K562 (cell line): ENCODE data around the gene FAM107B. TPM values are rescaled to one million over a fixed set of nuclear protein-coding genes. Genes with fewer than 3 reads are reported as not detected.

Experiments used
- ATAC-seq: fragments of 200-7000 bp; cut with Tn5 transposase; 3 replicates; pipeline ENCODE4 v1.9.1; 2020; ENCODE audit warnings: moderate library complexity
- BruUV-seq: library from RNA; stranded (reverse); fragments of 400-500 nt; replicated peaks from 2 replicates; lab custom pipeline; 2021; lab: Mats Ljungman, UMichigan
- CTCF ChIA-PET: fragments of 300-600 bp; formaldehyde crosslinking; extraction: SDS; loops from one replicate; lab custom pipeline; 2021; ENCODE audit warnings: low intra/inter-chr PET ratio; lab: Yijun Ruan, JAX
- POLR2A ChIA-PET: fragments of 300-600, 350-650 bp; sonication (Branson Sonifier 250); formaldehyde crosslinking; extraction: SDS; loops from one replicate; lab custom pipeline; 2021; ENCODE audit warnings: antibody characterized with exemption, inconsistent platforms; lab: Yijun Ruan, JAX
- DNase-seq, 4 experiments: peaks; one replicate each; pipeline versions ENCODE4 v3.0.0 to v3.0.0-alpha.2; 2011 to 2018; ENCODE audit warnings: low spot score in 3 of 4, mixed read lengths in 3 of 4; ENCODE audit errors: extremely low read depth in 1 of 4
- FAIRE-seq: peaks from 2 replicates; lab custom pipeline; 2011; peaks lifted over from hg19 to GRCh38; lab: Jason Lieb, UNC
- H2AFZ ChIP-seq: 2 replicates; pipeline ENCODE4 v1.6.0; 2011; ENCODE audit warnings: low read depth, low read length, control low read depth, inconsistent platforms
- H3K27ac ChIP-seq: fragments of 200-600 bp; 3 replicates; pipeline ENCODE4 v1.8.0; 2011; ENCODE audit warnings: low read depth, mild to moderate bottlenecking, control low read depth, inconsistent platforms, low read length, moderate library complexity, mixed read lengths; ENCODE audit errors: extremely low read depth
- H3K27me3 ChIP-seq, 2 experiments: fragments of 300-600 bp in 1 of 2; 2 replicates in 1 of 2; 3 replicates in 1 of 2; pipeline versions ENCODE4 v1.6.0 to v1.8.0; 2011; ENCODE audit warnings: inconsistent platforms in 2 of 2, low read length in 2 of 2, mild to moderate bottlenecking in 1 of 2, mixed read lengths in 1 of 2, moderate library complexity in 1 of 2; ENCODE audit not compliant: control insufficient read depth in 2 of 2, insufficient read depth in 2 of 2
- H3K36me3 ChIP-seq: fragments of 300-600 bp; 3 replicates; pipeline ENCODE4 v1.8.0; 2011; ENCODE audit warnings: mild to moderate bottlenecking, low read length, inconsistent platforms; ENCODE audit not compliant: control insufficient read depth, insufficient read depth
- H3K4me1 ChIP-seq, 2 experiments: fragments of 200-600 bp in 1 of 2; replicated peaks in 1 of 2; 2 replicates in 1 of 2; 3 replicates in 1 of 2; pipeline versions ENCODE4 v1.5.1 to v1.8.0; 2011; ENCODE audit warnings: inconsistent platforms in 2 of 2, low read length in 2 of 2, mild to moderate bottlenecking in 1 of 2, mixed read lengths in 1 of 2, moderate library complexity in 1 of 2; ENCODE audit not compliant: control insufficient read depth in 2 of 2, insufficient read depth in 2 of 2
- H3K4me2 ChIP-seq: 2 replicates; pipeline ENCODE4 v1.6.1; 2011; ENCODE audit warnings: low read length, control low read depth, inconsistent platforms, mixed read lengths; ENCODE audit not compliant: insufficient read depth
- H3K4me3 ChIP-seq: fragments of 200-600 bp; sonication (generic), shearing (Covaris generic); 2 replicates; pipeline ENCODE4 v1.5.1; 2016; ENCODE audit warnings: control low read depth, inconsistent platforms
- H3K79me2 ChIP-seq: fragments of 200-600 bp; 3 replicates; pipeline ENCODE4 v1.8.0; 2011; ENCODE audit warnings: low read length, inconsistent platforms; ENCODE audit not compliant: control insufficient read depth, insufficient read depth
- H3K9ac ChIP-seq, 2 experiments: 2 replicates each; pipeline versions ENCODE4 v1.6.0 to v1.6.1; 2011; ENCODE audit warnings: low read depth in 2 of 2, low read length in 2 of 2, control low read depth in 1 of 2, inconsistent platforms in 1 of 2, mild to moderate bottlenecking in 1 of 2, mixed read lengths in 1 of 2; ENCODE audit not compliant: insufficient read depth in 1 of 2
- H3K9me1 ChIP-seq: one replicate; pipeline ENCODE4 v1.6.0; 2011; ENCODE audit warnings: inconsistent platforms, mild to moderate bottlenecking, low read length, moderate library complexity; ENCODE audit not compliant: control insufficient read depth, insufficient read depth
- H3K9me3 ChIP-seq: replicated peaks from 2 replicates; pipeline ENCODE4 v1.5.1; 2011; ENCODE audit warnings: low read depth, low read length, inconsistent platforms; ENCODE audit not compliant: control insufficient read depth, insufficient read depth
- H4K20me1 ChIP-seq: replicated peaks from 2 replicates; pipeline ENCODE4 v1.6.1; 2011; ENCODE audit warnings: low read length, inconsistent platforms, mixed read lengths; ENCODE audit not compliant: control insufficient read depth, insufficient read depth
- ADNP ChIP-seq: fragments of 200-800 bp; sonication (Bioruptor generic); IDR thresholded peaks from 2 replicates; pipeline ENCODE4 v1.6.1; 2016; ENCODE audit warnings: missing genetic modification characterization, missing compliant biosample characterization
- CHD2 ChIP-seq: IDR thresholded peaks from 2 replicates; pipeline ENCODE4 v1.6.1; 2011; ENCODE audit warnings: low read depth, low read length
- CTBP1 ChIP-seq: fragments of 450-650 bp; IDR thresholded peaks from 2 replicates; pipeline ENCODE4 v1.6.1; 2016; ENCODE audit warnings: borderline replicate concordance
- ERF ChIP-seq: fragments of 450-650 bp; formaldehyde crosslinking; IDR thresholded peaks from 2 replicates; pipeline ENCODE4 v1.4.0; 2020; ENCODE audit warnings: mild to moderate bottlenecking, mixed read lengths
- ETV6 ChIP-seq, 3 experiments: fragments of 150-350 bp in 1 of 3; sonication (generic) in 1 of 3; formaldehyde crosslinking in 1 of 3; IDR thresholded peaks; 2 replicates each; pipeline versions ENCODE4 v1.6.1 to v1.8.0; 2014 to 2022; ENCODE audit warnings: borderline replicate concordance in 2 of 3, low read depth in 2 of 3, antibody characterized with exemption in 1 of 3, low read length in 1 of 3, mild to moderate bottlenecking in 1 of 3, missing genetic modification reagents in 1 of 3
- GABPA ChIP-seq: fragments of 200-800 bp; sonication (Bioruptor generic); conservative IDR thresholded peaks from 2 replicates; pipeline ENCODE4 v1.6.1; 2016; ENCODE audit warnings: low read depth, missing genetic modification characterization, missing compliant biosample characterization
- JUN ChIP-seq, 2 experiments: sonication (generic) in 1 of 2; formaldehyde crosslinking in 1 of 2; IDR thresholded peaks; 2 replicates each; pipeline versions ENCODE4 v1.6.1 to v1.8.0; 2012 to 2022; ENCODE audit warnings: borderline replicate concordance in 2 of 2, mild to moderate bottlenecking in 2 of 2, improper control_type of control experiment in 1 of 2, low read depth in 1 of 2, low read length in 1 of 2, missing genetic modification reagents in 1 of 2
- ZNF551 ChIP-seq: fragments of 250-450 bp; sonication (Bioruptor Pico); IDR thresholded peaks from 2 replicates; pipeline ENCODE4 v1.5.0; 2021; ENCODE audit warnings: mild to moderate bottlenecking, moderate library complexity
- WGBS: fragments of 100-300 bp; shearing (Covaris generic); methylation state at CpG from one replicate; pipeline ENCODE4 v1.1.6; 2016; ENCODE audit warnings: low coverage, mixed read lengths; ENCODE audit not compliant: insufficient coverage; ENCODE audit errors: missing lambda C conversion rate; 5-methylcytosine and 5-hydroxymethylcytosine counted together
- in situ Hi-C: fragments of 300-500 bp; cut with MboI; formaldehyde crosslinking; loops from 4 replicates; pipeline ENCODE4 v1.15.0; 2018; ENCODE audit warnings: inconsistent platforms, mixed read lengths
- intact Hi-C: fragments of 100-400 bp; cut with micrococcal nuclease; formaldehyde crosslinking; loops from 2 replicates; pipeline ENCODE4 v1.14.2; 2022
- polyA plus RNA-seq, 8 experiments: library from polyadenylated mRNA; depleted of rRNA in 4 of 8; stranded (reverse) in 5 of 8; unstranded in 3 of 8; fragments of >200 nt; fragmentation: Nextera tagmentation in 2 of 8; fragmentation: Illumina TruSeq in 1 of 8; extraction: Ambion mirVana in 2 of 8; extraction: Trizol in 1 of 8; gene quantifications; 2 replicates each; pipeline versions ENCODE4 v1.2.1 to v1.2.3, GENCODE V29; 2011 to 2014; ENCODE audit warnings: inconsistent platforms in 1 of 8, missing spikeins in 1 of 8
- total RNA-seq, 7 experiments: library from RNA; depleted of rRNA in 6 of 7; stranded (reverse); fragments of >200 nt in 6 of 7; fragmentation: Illumina TruSeq in 2 of 7; extraction: Trizol in 2 of 7; gene quantifications; 2 replicates each; pipeline versions ENCODE4 v1.2.1 to v1.2.3, GENCODE V29; 2011 to 2021; ENCODE audit warnings: low replicate concordance in 1 of 7
- TF ChIP-seq, protein P1 (sequence below), 2 experiments: fragments of 150-350 bp in 1 of 2; IDR thresholded peaks; 2 replicates each; pipeline ENCODE4 v1.6.1; 2012 to 2016; ENCODE audit warnings: low read depth in 2 of 2, low read length in 2 of 2, mild to moderate bottlenecking in 1 of 2, moderate library complexity in 1 of 2
- TF ChIP-seq, protein P2 (sequence below), 3 experiments: IDR thresholded peaks in 2 of 3; conservative IDR thresholded peaks in 1 of 3; 2 replicates each; pipeline ENCODE4 v1.5.1; 2011 to 2012; ENCODE audit warnings: low read length in 3 of 3, mild to moderate bottlenecking in 3 of 3, control low read depth in 2 of 3, improper control_type of control experiment in 1 of 3, inconsistent platforms in 1 of 3, low read depth in 1 of 3, mixed read lengths in 1 of 3, moderate library complexity in 1 of 3; ENCODE audit not compliant: insufficient read depth in 2 of 3

Gene FAM107B
- total and polyA plus RNA-seq, 9 of the 15 experiments (the other 6 are each of a cell fraction or from before 2014, with no cell fraction given), result 0.40 to 2.8 (median 1.4) TPM

DNA sequence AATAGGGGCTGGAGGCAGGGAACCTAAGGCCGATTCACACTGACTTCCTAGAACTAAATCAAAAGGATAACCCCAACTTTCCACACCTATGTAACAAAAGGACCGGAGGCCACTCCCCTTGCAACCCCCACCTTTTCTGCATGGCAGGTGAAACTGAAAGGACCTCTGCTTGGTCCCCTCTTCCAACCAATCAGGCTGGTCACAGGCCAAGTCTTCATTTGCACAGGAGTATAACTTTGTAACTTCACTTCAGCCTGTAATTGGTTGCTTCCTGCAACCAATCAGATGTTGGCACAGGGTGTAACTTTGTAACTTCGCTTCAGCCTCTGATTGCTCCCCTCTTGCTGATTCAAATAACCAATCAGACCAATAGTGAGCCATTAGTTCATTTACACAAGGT lies 190.0 kb downstream of the FAM107B start:
- POLR2A ChIA-PET, result no interaction called here
- no peaks in the 10 kb centered on the region for H3K36me3 ChIP-seq
- DNase-seq, result no peak
- H4K20me1 ChIP-seq, result no peaks in the 10 kb centered on the region
- H3K4me1 ChIP-seq, result no peaks in the 10 kb centered on the region
- CTCF ChIA-PET, result no interaction called here
- H3K79me2 ChIP-seq, result no peaks in the 10 kb centered on the region
- H3K9me1 ChIP-seq, result no peaks in the 10 kb centered on the region
- BruUV-seq, result no TSS peak
- no peak for FAIRE-seq
- no peak overlapping the region for H2AFZ ChIP-seq
- peaks cover 5 to 38% of the 10 kb centered on the region in 2 experiments for H3K27me3 ChIP-seq
- 0% methylated on average over 3 of the region's 3 CpGs for WGBS
- intact Hi-C loops, result no loop called here
- H3K9me3 ChIP-seq, result no peaks in the 10 kb centered on the region
- in situ Hi-C loops, result no loop called here
- H3K4me3 ChIP-seq, result no peak overlapping the region
- no peak for TF ChIP-seq CTBP1
- no peak for TF ChIP-seq JUN (IDR thresholded peaks at IDR 0.05; ENCODE audit: borderline replicate concordance, low read depth, low read length)
- no peak for TF ChIP-seq JUN (CRISPR knock-in tag; IDR thresholded peaks at IDR 0.05; ENCODE audit: borderline replicate concordance)
- no peak for TF ChIP-seq ZNF551 (CRISPR knock-in tag)
- TF ChIP-seq GABPA, result no peak
- TF ChIP-seq ETV6 (IDR thresholded peaks at IDR 0.05; ENCODE audit: borderline replicate concordance in 1 of 2, low read depth in 2 of 2, low read length in 1 of 2), result no peak
- TF ChIP-seq ETV6 (CRISPR knock-in tag; IDR thresholded peaks at IDR 0.05; ENCODE audit: borderline replicate concordance), result no peak
- TF ChIP-seq CHD2, result no peak
- TF ChIP-seq, protein P1, sequence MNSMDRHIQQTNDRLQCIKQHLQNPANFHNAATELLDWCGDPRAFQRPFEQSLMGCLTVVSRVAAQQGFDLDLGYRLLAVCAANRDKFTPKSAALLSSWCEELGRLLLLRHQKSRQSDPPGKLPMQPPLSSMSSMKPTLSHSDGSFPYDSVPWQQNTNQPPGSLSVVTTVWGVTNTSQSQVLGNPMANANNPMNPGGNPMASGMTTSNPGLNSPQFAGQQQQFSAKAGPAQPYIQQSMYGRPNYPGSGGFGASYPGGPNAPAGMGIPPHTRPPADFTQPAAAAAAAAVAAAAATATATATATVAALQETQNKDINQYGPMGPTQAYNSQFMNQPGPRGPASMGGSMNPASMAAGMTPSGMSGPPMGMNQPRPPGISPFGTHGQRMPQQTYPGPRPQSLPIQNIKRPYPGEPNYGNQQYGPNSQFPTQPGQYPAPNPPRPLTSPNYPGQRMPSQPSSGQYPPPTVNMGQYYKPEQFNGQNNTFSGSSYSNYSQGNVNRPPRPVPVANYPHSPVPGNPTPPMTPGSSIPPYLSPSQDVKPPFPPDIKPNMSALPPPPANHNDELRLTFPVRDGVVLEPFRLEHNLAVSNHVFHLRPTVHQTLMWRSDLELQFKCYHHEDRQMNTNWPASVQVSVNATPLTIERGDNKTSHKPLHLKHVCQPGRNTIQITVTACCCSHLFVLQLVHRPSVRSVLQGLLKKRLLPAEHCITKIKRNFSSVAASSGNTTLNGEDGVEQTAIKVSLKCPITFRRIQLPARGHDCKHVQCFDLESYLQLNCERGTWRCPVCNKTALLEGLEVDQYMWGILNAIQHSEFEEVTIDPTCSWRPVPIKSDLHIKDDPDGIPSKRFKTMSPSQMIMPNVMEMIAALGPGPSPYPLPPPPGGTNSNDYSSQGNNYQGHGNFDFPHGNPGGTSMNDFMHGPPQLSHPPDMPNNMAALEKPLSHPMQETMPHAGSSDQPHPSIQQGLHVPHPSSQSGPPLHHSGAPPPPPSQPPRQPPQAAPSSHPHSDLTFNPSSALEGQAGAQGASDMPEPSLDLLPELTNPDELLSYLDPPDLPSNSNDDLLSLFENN (IDR thresholded peaks at IDR 0.05; ENCODE audit: low read depth in 2 of 2, low read length in 2 of 2), result no peak
- no peak for TF ChIP-seq ERF
- TF ChIP-seq, protein P2, sequence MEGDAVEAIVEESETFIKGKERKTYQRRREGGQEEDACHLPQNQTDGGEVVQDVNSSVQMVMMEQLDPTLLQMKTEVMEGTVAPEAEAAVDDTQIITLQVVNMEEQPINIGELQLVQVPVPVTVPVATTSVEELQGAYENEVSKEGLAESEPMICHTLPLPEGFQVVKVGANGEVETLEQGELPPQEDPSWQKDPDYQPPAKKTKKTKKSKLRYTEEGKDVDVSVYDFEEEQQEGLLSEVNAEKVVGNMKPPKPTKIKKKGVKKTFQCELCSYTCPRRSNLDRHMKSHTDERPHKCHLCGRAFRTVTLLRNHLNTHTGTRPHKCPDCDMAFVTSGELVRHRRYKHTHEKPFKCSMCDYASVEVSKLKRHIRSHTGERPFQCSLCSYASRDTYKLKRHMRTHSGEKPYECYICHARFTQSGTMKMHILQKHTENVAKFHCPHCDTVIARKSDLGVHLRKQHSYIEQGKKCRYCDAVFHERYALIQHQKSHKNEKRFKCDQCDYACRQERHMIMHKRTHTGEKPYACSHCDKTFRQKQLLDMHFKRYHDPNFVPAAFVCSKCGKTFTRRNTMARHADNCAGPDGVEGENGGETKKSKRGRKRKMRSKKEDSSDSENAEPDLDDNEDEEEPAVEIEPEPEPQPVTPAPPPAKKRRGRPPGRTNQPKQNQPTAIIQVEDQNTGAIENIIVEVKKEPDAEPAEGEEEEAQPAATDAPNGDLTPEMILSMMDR (IDR thresholded peaks at IDR 0.05 in 2 of 3, conservative IDR thresholded peaks at IDR 0.05 in 1 of 3; ENCODE audit: insufficient read depth in 2 of 3, low read depth in 1 of 3, low read length in 3 of 3), result no peak
- no peak for TF ChIP-seq ADNP (tag)
- ATAC-seq, result no peak
- H3K27ac ChIP-seq, result no peak overlapping the region
- H3K9ac ChIP-seq, result no peak overlapping the region
- H3K4me2 ChIP-seq, result no peak overlapping the region
